ENCODE measurements around the gene ZNF525.
"Not testable (repeated sequence)": the region's sequence is repeated elsewhere in the genome, so short reads cannot be mapped to it uniquely, and the experiment has no call there.

DNA sequence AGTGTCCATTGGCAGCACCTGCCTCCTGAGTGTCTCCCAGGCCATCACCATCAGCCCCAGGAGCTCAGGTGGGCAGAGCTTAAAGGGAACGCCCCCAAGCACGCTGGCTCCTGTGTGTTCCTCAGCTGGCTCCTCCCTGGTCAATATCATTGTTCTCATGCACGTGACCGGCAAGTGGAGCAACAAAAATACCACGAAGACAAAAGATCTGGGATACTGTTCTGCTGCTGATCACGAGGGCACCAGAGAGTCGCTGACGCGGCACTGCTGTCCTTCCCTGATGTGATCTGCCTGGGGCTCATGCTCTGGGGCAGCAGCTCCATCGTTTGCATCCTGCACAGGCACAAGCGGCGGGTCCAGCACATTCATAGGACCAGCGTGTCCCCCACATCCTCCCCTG, 57.6 kb downstream of the ZNF525 start:
- TF ChIP-seq, protein P1, sequence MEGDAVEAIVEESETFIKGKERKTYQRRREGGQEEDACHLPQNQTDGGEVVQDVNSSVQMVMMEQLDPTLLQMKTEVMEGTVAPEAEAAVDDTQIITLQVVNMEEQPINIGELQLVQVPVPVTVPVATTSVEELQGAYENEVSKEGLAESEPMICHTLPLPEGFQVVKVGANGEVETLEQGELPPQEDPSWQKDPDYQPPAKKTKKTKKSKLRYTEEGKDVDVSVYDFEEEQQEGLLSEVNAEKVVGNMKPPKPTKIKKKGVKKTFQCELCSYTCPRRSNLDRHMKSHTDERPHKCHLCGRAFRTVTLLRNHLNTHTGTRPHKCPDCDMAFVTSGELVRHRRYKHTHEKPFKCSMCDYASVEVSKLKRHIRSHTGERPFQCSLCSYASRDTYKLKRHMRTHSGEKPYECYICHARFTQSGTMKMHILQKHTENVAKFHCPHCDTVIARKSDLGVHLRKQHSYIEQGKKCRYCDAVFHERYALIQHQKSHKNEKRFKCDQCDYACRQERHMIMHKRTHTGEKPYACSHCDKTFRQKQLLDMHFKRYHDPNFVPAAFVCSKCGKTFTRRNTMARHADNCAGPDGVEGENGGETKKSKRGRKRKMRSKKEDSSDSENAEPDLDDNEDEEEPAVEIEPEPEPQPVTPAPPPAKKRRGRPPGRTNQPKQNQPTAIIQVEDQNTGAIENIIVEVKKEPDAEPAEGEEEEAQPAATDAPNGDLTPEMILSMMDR (IDR thresholded peaks at IDR 0.05), result not testable (repeated sequence)
- TF ChIP-seq POLR2A (IDR thresholded peaks at IDR 0.05; ENCODE audit: low read depth), result not testable (repeated sequence)
